IMR-90 (cell line): Measurements from ENCODE around the gene TTC23. TPM values are rescaled to one million over a fixed set of nuclear protein-coding genes. Genes with fewer than 3 reads are reported as not detected.

Source experiments
- polyA plus RNA-seq, 3 experiments: library from polyadenylated mRNA; depleted of rRNA; stranded (reverse); fragments of >200 nt; gene quantifications; 2 replicates each; pipeline ENCODE4 v1.2.3, GENCODE V29; 2012; ENCODE audit warnings: low replicate concordance in 1 of 3
- total RNA-seq: library from RNA; depleted of rRNA; stranded (reverse); fragments of >200 nt; gene quantifications from 2 replicates; pipeline ENCODE4 v1.2.3, GENCODE V29; 2012; rRNA removed

The TTC23 gene
- total and polyA plus RNA-seq, 2 of the 4 experiments (the other 2 are of a cell fraction) = 7.8 to 29.8 TPM

Other genes starting within 250 kb of the TTC23 start
- gene PGPEP1L, start 241.8 kb downstream of the TTC23 start, total RNA-seq = not detected in 2 replicates
- gene PGPEP1L, start 241.8 kb downstream of the TTC23 start, polyA plus RNA-seq (2012; rRNA removed) = not detected in 2 replicates
- gene SYNM, start 144.5 kb downstream of the TTC23 start, total RNA-seq = 3.4 and 5.0 TPM in 2 replicates
- 1.9 and 2.1 TPM in 2 replicates for gene SYNM, start 144.5 kb downstream of the TTC23 start, polyA plus RNA-seq (2012; rRNA removed)
- 17.5 and 21.1 TPM in 2 replicates for gene LRRC28, start 1.9 kb upstream of the TTC23 start, total RNA-seq
- 10.3 and 12.7 TPM in 2 replicates for gene LRRC28, start 1.9 kb upstream of the TTC23 start, polyA plus RNA-seq (2012; rRNA removed)